ENCODE measurements around the gene WDR53.
"Not testable (repeated sequence)": the region's sequence is repeated elsewhere in the genome, so short reads cannot be mapped to it uniquely, and the experiment has no call there.

WDR53 gene

DNA sequence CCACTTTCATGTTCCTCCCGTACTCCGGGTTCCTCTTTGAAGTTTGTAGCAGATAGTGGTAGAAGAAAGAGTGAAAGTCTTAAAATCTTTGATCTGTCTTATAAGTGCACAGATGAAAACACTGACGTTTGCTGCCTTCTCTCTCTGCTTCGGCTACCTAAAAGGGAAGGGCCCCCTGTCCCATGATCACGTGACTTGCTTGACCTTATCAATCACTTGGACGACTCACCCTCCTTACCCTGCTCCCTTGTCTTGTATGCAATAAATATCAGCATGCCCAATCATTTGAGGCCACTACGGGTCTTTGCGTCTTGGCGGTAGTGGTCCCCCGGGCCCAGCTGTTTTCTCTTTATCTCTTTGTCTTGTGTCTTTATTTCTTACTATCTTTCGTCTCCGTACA is 47.1 kb downstream of the WDR53 start:
- H2AFZ ChIP-seq (ENCODE audit: low read depth, low read length); H3K18ac ChIP-seq (ENCODE audit: low read depth in 1 of 2, low read length in 2 of 2); H2BK15ac ChIP-seq (ENCODE audit: low read depth, poor library complexity, severe bottlenecking); H2BK120ac ChIP-seq (ENCODE audit: low read depth, low read length); H3K36me3 ChIP-seq (ENCODE audit: control insufficient read depth in 1 of 2, insufficient read depth in 2 of 2, low read depth in 1 of 2, low read length in 2 of 2); H3K27ac ChIP-seq (ENCODE audit: low read length, poor library complexity, severe bottlenecking); H3K9ac ChIP-seq (ENCODE audit: low read length); H3K4ac ChIP-seq (ENCODE audit: low read depth in 1 of 2, low read length in 2 of 2); H3K14ac ChIP-seq (ENCODE audit: low read length in 2 of 2); H3K4me2 ChIP-seq (ENCODE audit: low read length, poor library complexity, severe bottlenecking); H3K79me1 ChIP-seq (replicated peaks; ENCODE audit: low read length, poor library complexity, severe bottlenecking); H3K23ac ChIP-seq (ENCODE audit: low read length in 2 of 2); H3K27me3 ChIP-seq (ENCODE audit: control insufficient read depth in 1 of 2, insufficient read depth in 1 of 2, low read length in 2 of 2); H3K4me3 ChIP-seq (ENCODE audit: insufficient read depth in 1 of 2, low read depth in 1 of 2, low read length in 2 of 2); H2BK5ac ChIP-seq (ENCODE audit: low read depth, low read length, poor library complexity, severe bottlenecking); H4K8ac ChIP-seq (ENCODE audit: low read length); DNase-seq; H2AK5ac ChIP-seq (ENCODE audit: low read length, severe bottlenecking); H2BK12ac ChIP-seq (ENCODE audit: low read length in 2 of 2); H4K91ac ChIP-seq (ENCODE audit: low read length); H3K4me1 ChIP-seq (ENCODE audit: control insufficient read depth, insufficient read depth, low read depth, low read length): not testable (repeated sequence)
- H3K9me3 ChIP-seq (ENCODE audit: control insufficient read depth, low read length), result peaks cover 23% of the 10 kb centered on the region
- WGBS, result 85% methylated on average over 12 of the region's 12 CpGs

DNA sequence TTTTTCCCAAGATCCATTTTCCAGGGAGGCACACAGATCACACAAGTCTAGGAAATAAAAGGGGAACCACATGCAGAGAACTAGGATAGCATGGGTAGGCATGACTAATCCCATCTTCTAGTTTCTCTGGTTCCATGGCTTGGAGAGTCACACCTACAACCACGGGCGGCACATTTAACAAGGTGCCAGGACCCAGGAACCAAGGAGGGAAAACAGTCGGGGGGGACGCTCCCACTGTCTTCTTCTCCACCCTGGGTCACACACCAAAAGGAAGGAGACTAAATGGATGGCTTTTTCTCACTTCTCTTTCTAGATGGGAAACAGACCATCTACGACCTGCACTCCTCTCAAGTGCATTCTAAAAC is 48.7 kb downstream of the WDR53 start:
- Histone ChIP-seq H3K36me3 (ENCODE audit: control insufficient read depth in 1 of 2, insufficient read depth in 2 of 2, low read depth in 1 of 2, low read length in 2 of 2) (no peaks in the 10 kb centered on the region), H3K14ac (ENCODE audit: low read length in 2 of 2) (no peak overlapping the region), H2AFZ (ENCODE audit: low read depth, low read length) (no peak overlapping the region), H3K27me3 (ENCODE audit: control insufficient read depth in 1 of 2, insufficient read depth in 1 of 2, low read length in 2 of 2) (no peaks in the 10 kb centered on the region), H4K91ac (ENCODE audit: low read length) (no peak overlapping the region), H2BK12ac (ENCODE audit: low read length in 2 of 2) (no peak overlapping the region), H3K4ac (ENCODE audit: low read depth in 1 of 2, low read length in 2 of 2) (no peak overlapping the region), H2BK120ac (ENCODE audit: low read depth, low read length) (no peak overlapping the region), H2BK5ac (ENCODE audit: low read depth, low read length, poor library complexity, severe bottlenecking) (no peak overlapping the region), H3K9ac (ENCODE audit: low read length) (no peak overlapping the region), H3K18ac (ENCODE audit: low read depth in 1 of 2, low read length in 2 of 2) (no peak overlapping the region), H3K4me3 (ENCODE audit: insufficient read depth in 1 of 2, low read depth in 1 of 2, low read length in 2 of 2) (no peak overlapping the region), H3K4me1 (ENCODE audit: control insufficient read depth, insufficient read depth, low read depth, low read length) (no peaks in the 10 kb centered on the region), H4K8ac (ENCODE audit: low read length) (no peak overlapping the region), H3K4me2 (ENCODE audit: low read length, poor library complexity, severe bottlenecking) (no peak overlapping the region), H3K79me1 (replicated peaks; ENCODE audit: low read length, poor library complexity, severe bottlenecking) (no peaks in the 10 kb centered on the region), H3K23ac (ENCODE audit: low read length in 2 of 2) (no peak overlapping the region), H3K27ac (ENCODE audit: low read length, poor library complexity, severe bottlenecking) (no peak overlapping the region), H3K9me3 (ENCODE audit: control insufficient read depth, low read length) (peaks cover 23% of the 10 kb centered on the region), H2BK15ac (ENCODE audit: low read depth, poor library complexity, severe bottlenecking) (no peak overlapping the region), H2AK5ac (ENCODE audit: low read length, severe bottlenecking) (no peak overlapping the region)
- peak; percentile 22 for DNase-seq
- 79% methylated on average over 5 of the region's 5 CpGs for WGBS

DNA sequence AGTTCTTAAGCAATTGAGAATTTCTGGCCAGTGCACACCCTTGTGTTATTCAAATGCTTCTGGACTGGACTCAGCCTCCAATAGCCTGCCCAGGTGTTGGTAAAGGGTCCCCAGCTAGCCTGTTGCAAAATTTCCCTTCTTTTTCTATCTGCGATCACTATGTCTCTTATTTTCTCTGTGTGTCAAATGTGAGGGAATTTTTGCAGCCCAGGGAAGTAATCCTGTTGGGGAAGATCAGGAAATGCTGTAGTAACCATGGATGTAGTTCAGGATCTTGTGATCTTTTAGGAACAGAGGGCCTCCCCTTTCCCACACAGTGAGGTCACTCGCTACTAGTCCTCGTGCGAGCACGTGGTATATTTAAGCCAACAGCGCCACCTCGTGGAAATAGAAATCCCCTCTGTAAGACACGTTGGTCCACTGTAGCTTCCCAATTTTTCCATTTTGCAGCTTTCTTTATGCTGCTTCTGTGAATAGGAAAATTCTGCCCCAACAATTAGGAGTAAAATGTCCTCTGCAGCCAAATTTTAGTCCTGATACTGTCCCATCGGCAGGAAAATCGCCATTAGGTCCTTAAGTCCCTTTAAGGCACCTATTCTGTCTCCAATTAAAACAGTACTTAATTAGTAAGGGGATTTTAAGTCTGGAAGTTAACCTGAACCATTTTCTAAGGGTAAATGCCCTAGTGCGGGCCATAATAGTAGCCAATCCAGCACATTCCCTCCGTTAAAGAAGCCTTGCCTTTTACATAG is 49.2 kb downstream of the WDR53 start:
- H2BK5ac ChIP-seq (ENCODE audit: low read depth, low read length, poor library complexity, severe bottlenecking), result no peak overlapping the region
- WGBS, result 47% methylated on average over 10 of the region's 12 CpGs
- H2AK5ac ChIP-seq (ENCODE audit: low read length, severe bottlenecking), result no peak overlapping the region
- H2BK15ac ChIP-seq (ENCODE audit: low read depth, poor library complexity, severe bottlenecking), result no peak overlapping the region
- H3K4me3 ChIP-seq (ENCODE audit: insufficient read depth in 1 of 2, low read depth in 1 of 2, low read length in 2 of 2), result no peak overlapping the region
- no peak overlapping the region for H3K23ac ChIP-seq (ENCODE audit: low read length in 2 of 2)
- no peak overlapping the region for H2AFZ ChIP-seq (ENCODE audit: low read depth, low read length)
- no peaks in the 10 kb centered on the region for H3K4me1 ChIP-seq (ENCODE audit: control insufficient read depth, insufficient read depth, low read depth, low read length)
- H3K36me3 ChIP-seq (ENCODE audit: control insufficient read depth in 1 of 2, insufficient read depth in 2 of 2, low read depth in 1 of 2, low read length in 2 of 2), result no peaks in the 10 kb centered on the region
- DNase-seq, result peak; percentile 64
- H3K79me1 ChIP-seq (replicated peaks; ENCODE audit: low read length, poor library complexity, severe bottlenecking), result no peaks in the 10 kb centered on the region
- H2BK12ac ChIP-seq (ENCODE audit: low read length in 2 of 2), result no peak overlapping the region
- no peak overlapping the region for H2BK120ac ChIP-seq (ENCODE audit: low read depth, low read length)
- H3K9ac ChIP-seq (ENCODE audit: low read length), result peak overlapping the region; percentile 55
- no peak overlapping the region for H3K4ac ChIP-seq (ENCODE audit: low read depth in 1 of 2, low read length in 2 of 2)
- no peak overlapping the region for H4K8ac ChIP-seq (ENCODE audit: low read length)
- peaks cover 23% of the 10 kb centered on the region for H3K9me3 ChIP-seq (ENCODE audit: control insufficient read depth, low read length)
- no peak overlapping the region for H4K91ac ChIP-seq (ENCODE audit: low read length)
- no peak overlapping the region for H3K4me2 ChIP-seq (ENCODE audit: low read length, poor library complexity, severe bottlenecking)
- H3K27me3 ChIP-seq (ENCODE audit: control insufficient read depth in 1 of 2, insufficient read depth in 1 of 2, low read length in 2 of 2), result no peaks in the 10 kb centered on the region
- no peak overlapping the region for H3K18ac ChIP-seq (ENCODE audit: low read depth in 1 of 2, low read length in 2 of 2)
- H3K14ac ChIP-seq (ENCODE audit: low read length in 2 of 2), result no peak overlapping the region
- H3K27ac ChIP-seq (ENCODE audit: low read length, poor library complexity, severe bottlenecking), result no peak overlapping the region

DNA sequence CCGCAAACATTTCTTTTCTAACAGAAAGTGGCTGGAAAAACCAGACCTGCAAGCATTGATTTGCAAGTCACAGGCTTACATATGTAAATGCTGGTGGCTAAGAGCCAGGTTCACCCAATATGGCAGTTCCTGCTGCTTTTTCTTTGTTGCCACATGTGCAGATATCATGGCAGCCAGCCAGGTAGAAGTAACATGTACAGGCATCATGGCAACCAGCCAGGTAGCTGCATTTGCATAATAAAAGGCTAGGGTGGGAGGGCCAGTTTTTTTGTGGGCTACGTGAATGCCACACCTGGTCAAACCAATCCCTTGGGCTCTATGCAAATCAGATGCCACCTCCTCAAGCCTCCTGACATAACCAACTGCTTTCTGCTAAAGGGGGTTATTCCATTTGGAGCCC is 50.4 kb downstream of the WDR53 start:
- Histone ChIP-seq H3K9ac (ENCODE audit: low read length) (no peak overlapping the region), H3K9me3 (ENCODE audit: control insufficient read depth, low read length) (peaks cover 23% of the 10 kb centered on the region), H3K4ac (ENCODE audit: low read depth in 1 of 2, low read length in 2 of 2) (no peak overlapping the region), H3K4me1 (ENCODE audit: control insufficient read depth, insufficient read depth, low read depth, low read length) (no peaks in the 10 kb centered on the region), H4K91ac (ENCODE audit: low read length) (no peak overlapping the region), H3K4me3 (ENCODE audit: insufficient read depth in 1 of 2, low read depth in 1 of 2, low read length in 2 of 2) (no peak overlapping the region), H2BK15ac (ENCODE audit: low read depth, poor library complexity, severe bottlenecking) (no peak overlapping the region), H3K79me1 (replicated peaks; ENCODE audit: low read length, poor library complexity, severe bottlenecking) (no peaks in the 10 kb centered on the region), H2AK5ac (ENCODE audit: low read length, severe bottlenecking) (no peak overlapping the region), H2BK5ac (ENCODE audit: low read depth, low read length, poor library complexity, severe bottlenecking) (no peak overlapping the region), H2BK12ac (ENCODE audit: low read length in 2 of 2) (no peak overlapping the region), H2BK120ac (ENCODE audit: low read depth, low read length) (no peak overlapping the region), H3K14ac (ENCODE audit: low read length in 2 of 2) (no peak overlapping the region), H3K27me3 (ENCODE audit: control insufficient read depth in 1 of 2, insufficient read depth in 1 of 2, low read length in 2 of 2) (no peaks in the 10 kb centered on the region), H4K8ac (ENCODE audit: low read length) (no peak overlapping the region), H2AFZ (ENCODE audit: low read depth, low read length) (no peak overlapping the region), H3K4me2 (ENCODE audit: low read length, poor library complexity, severe bottlenecking) (no peak overlapping the region), H3K18ac (ENCODE audit: low read depth in 1 of 2, low read length in 2 of 2) (no peak overlapping the region), H3K23ac (ENCODE audit: low read length in 2 of 2) (no peak overlapping the region), H3K27ac (ENCODE audit: low read length, poor library complexity, severe bottlenecking) (no peak overlapping the region), H3K36me3 (ENCODE audit: control insufficient read depth in 1 of 2, insufficient read depth in 2 of 2, low read depth in 1 of 2, low read length in 2 of 2) (no peaks in the 10 kb centered on the region)
- DNase-seq, result no peak
- 88% methylated on average over 2 of the region's 2 CpGs for WGBS

Data from mesenchymal stem cell (in vitro differentiated cells and primary cell).